K562 (cell line): Measurements from ENCODE around the gene ARHGAP8. TPM values are rescaled to one million over a fixed set of nuclear protein-coding genes. Genes with fewer than 3 reads are reported as not detected.

Source experiments
- ATAC-seq: fragments of 200-7000 bp; cut with Tn5 transposase; 3 replicates; pipeline ENCODE4 v1.9.1; 2020; ENCODE audit warnings: moderate library complexity
- BruUV-seq: library from RNA; stranded (reverse); fragments of 400-500 nt; replicated peaks from 2 replicates; lab custom pipeline; 2021; lab: Mats Ljungman, UMichigan
- CTCF ChIA-PET: fragments of 300-600 bp; formaldehyde crosslinking; extraction: SDS; loops from one replicate; lab custom pipeline; 2021; ENCODE audit warnings: low intra/inter-chr PET ratio; lab: Yijun Ruan, JAX
- POLR2A ChIA-PET: fragments of 300-600, 350-650 bp; sonication (Branson Sonifier 250); formaldehyde crosslinking; extraction: SDS; loops from one replicate; lab custom pipeline; 2021; ENCODE audit warnings: antibody characterized with exemption, inconsistent platforms; lab: Yijun Ruan, JAX
- DNase-seq, 4 experiments: peaks; one replicate each; pipeline versions ENCODE4 v3.0.0 to v3.0.0-alpha.2; 2011 to 2018; ENCODE audit warnings: low spot score in 3 of 4, mixed read lengths in 3 of 4; ENCODE audit errors: extremely low read depth in 1 of 4
- FAIRE-seq: peaks from 2 replicates; lab custom pipeline; 2011; peaks lifted over from hg19 to GRCh38; lab: Jason Lieb, UNC
- H2AFZ ChIP-seq: 2 replicates; pipeline ENCODE4 v1.6.0; 2011; ENCODE audit warnings: low read depth, low read length, control low read depth, inconsistent platforms
- H3K27ac ChIP-seq: fragments of 200-600 bp; 3 replicates; pipeline ENCODE4 v1.8.0; 2011; ENCODE audit warnings: low read depth, mild to moderate bottlenecking, control low read depth, inconsistent platforms, low read length, moderate library complexity, mixed read lengths; ENCODE audit errors: extremely low read depth
- H3K27me3 ChIP-seq, 2 experiments: fragments of 300-600 bp in 1 of 2; 2 replicates in 1 of 2; 3 replicates in 1 of 2; pipeline versions ENCODE4 v1.6.0 to v1.8.0; 2011; ENCODE audit warnings: inconsistent platforms in 2 of 2, low read length in 2 of 2, mild to moderate bottlenecking in 1 of 2, mixed read lengths in 1 of 2, moderate library complexity in 1 of 2; ENCODE audit not compliant: control insufficient read depth in 2 of 2, insufficient read depth in 2 of 2
- H3K36me3 ChIP-seq: fragments of 300-600 bp; 3 replicates; pipeline ENCODE4 v1.8.0; 2011; ENCODE audit warnings: mild to moderate bottlenecking, low read length, inconsistent platforms; ENCODE audit not compliant: control insufficient read depth, insufficient read depth
- H3K4me1 ChIP-seq, 2 experiments: fragments of 200-600 bp in 1 of 2; replicated peaks in 1 of 2; 2 replicates in 1 of 2; 3 replicates in 1 of 2; pipeline versions ENCODE4 v1.5.1 to v1.8.0; 2011; ENCODE audit warnings: inconsistent platforms in 2 of 2, low read length in 2 of 2, mild to moderate bottlenecking in 1 of 2, mixed read lengths in 1 of 2, moderate library complexity in 1 of 2; ENCODE audit not compliant: control insufficient read depth in 2 of 2, insufficient read depth in 2 of 2
- H3K4me2 ChIP-seq: 2 replicates; pipeline ENCODE4 v1.6.1; 2011; ENCODE audit warnings: low read length, control low read depth, inconsistent platforms, mixed read lengths; ENCODE audit not compliant: insufficient read depth
- H3K4me3 ChIP-seq: fragments of 200-600 bp; sonication (generic), shearing (Covaris generic); 2 replicates; pipeline ENCODE4 v1.5.1; 2016; ENCODE audit warnings: control low read depth, inconsistent platforms
- H3K79me2 ChIP-seq: fragments of 200-600 bp; 3 replicates; pipeline ENCODE4 v1.8.0; 2011; ENCODE audit warnings: low read length, inconsistent platforms; ENCODE audit not compliant: control insufficient read depth, insufficient read depth
- H3K9ac ChIP-seq, 2 experiments: 2 replicates each; pipeline versions ENCODE4 v1.6.0 to v1.6.1; 2011; ENCODE audit warnings: low read depth in 2 of 2, low read length in 2 of 2, control low read depth in 1 of 2, inconsistent platforms in 1 of 2, mild to moderate bottlenecking in 1 of 2, mixed read lengths in 1 of 2; ENCODE audit not compliant: insufficient read depth in 1 of 2
- H3K9me1 ChIP-seq: one replicate; pipeline ENCODE4 v1.6.0; 2011; ENCODE audit warnings: inconsistent platforms, mild to moderate bottlenecking, low read length, moderate library complexity; ENCODE audit not compliant: control insufficient read depth, insufficient read depth
- H3K9me3 ChIP-seq: replicated peaks from 2 replicates; pipeline ENCODE4 v1.5.1; 2011; ENCODE audit warnings: low read depth, low read length, inconsistent platforms; ENCODE audit not compliant: control insufficient read depth, insufficient read depth
- H4K20me1 ChIP-seq: replicated peaks from 2 replicates; pipeline ENCODE4 v1.6.1; 2011; ENCODE audit warnings: low read length, inconsistent platforms, mixed read lengths; ENCODE audit not compliant: control insufficient read depth, insufficient read depth
- COPS2 ChIP-seq: fragments of 450-650 bp; conservative IDR thresholded peaks from 2 replicates; pipeline ENCODE4 v1.6.1; 2016; ENCODE audit warnings: mild to moderate bottlenecking, moderate library complexity
- HDAC8 ChIP-seq: fragments of 450-650 bp; IDR thresholded peaks from 2 replicates; pipeline ENCODE4 v1.6.1; 2016; ENCODE audit warnings: mild to moderate bottlenecking, missing genetic modification characterization, moderate library complexity, missing compliant biosample characterization
- HIVEP1 ChIP-seq: fragments of 250-450 bp; sonication (Bioruptor Pico); IDR thresholded peaks from 2 replicates; pipeline ENCODE4 v1.4.0; 2020; ENCODE audit warnings: mild to moderate bottlenecking
- MYNN ChIP-seq, 2 experiments: sonication (generic); formaldehyde crosslinking in 1 of 2; IDR thresholded peaks; 2 replicates each; pipeline versions ENCODE4 v1.5.0 to v1.6.1; 2016 to 2020; ENCODE audit warnings: antibody characterized with exemption in 1 of 2, missing genetic modification reagents in 1 of 2
- TSC22D4 ChIP-seq: fragments of 450-650 bp; IDR thresholded peaks from 2 replicates; pipeline ENCODE4 v1.6.1; 2016; ENCODE audit warnings: missing genetic modification characterization, missing biosample characterization, control low read depth
- ZNF121 ChIP-seq: sonication (generic); formaldehyde crosslinking; conservative IDR thresholded peaks from 2 replicates; pipeline ENCODE4 v1.8.0; 2022; ENCODE audit warnings: missing genetic modification reagents
- ZNF384 ChIP-seq: IDR thresholded peaks from 2 replicates; pipeline ENCODE4 v1.6.1; 2012; ENCODE audit warnings: low read depth, low read length, improper control_type of control experiment
- ZNF764 ChIP-seq: fragments of 250-450 bp; sonication (Bioruptor Pico); IDR thresholded peaks from 2 replicates; pipeline ENCODE4 v1.4.0; 2020; ENCODE audit warnings: low read depth, mild to moderate bottlenecking, moderate library complexity
- WGBS: fragments of 100-300 bp; shearing (Covaris generic); methylation state at CpG from one replicate; pipeline ENCODE4 v1.1.6; 2016; ENCODE audit warnings: low coverage, mixed read lengths; ENCODE audit not compliant: insufficient coverage; ENCODE audit errors: missing lambda C conversion rate; 5-methylcytosine and 5-hydroxymethylcytosine counted together
- in situ Hi-C: fragments of 300-500 bp; cut with MboI; formaldehyde crosslinking; loops from 4 replicates; pipeline ENCODE4 v1.15.0; 2018; ENCODE audit warnings: inconsistent platforms, mixed read lengths
- intact Hi-C: fragments of 100-400 bp; cut with micrococcal nuclease; formaldehyde crosslinking; loops from 2 replicates; pipeline ENCODE4 v1.14.2; 2022
- polyA plus RNA-seq, 8 experiments: library from polyadenylated mRNA; depleted of rRNA in 4 of 8; stranded (reverse) in 5 of 8; unstranded in 3 of 8; fragments of >200 nt; fragmentation: Nextera tagmentation in 2 of 8; fragmentation: Illumina TruSeq in 1 of 8; extraction: Ambion mirVana in 2 of 8; extraction: Trizol in 1 of 8; gene quantifications; 2 replicates each; pipeline versions ENCODE4 v1.2.1 to v1.2.3, GENCODE V29; 2011 to 2014; ENCODE audit warnings: inconsistent platforms in 1 of 8, missing spikeins in 1 of 8
- total RNA-seq, 7 experiments: library from RNA; depleted of rRNA in 6 of 7; stranded (reverse); fragments of >200 nt in 6 of 7; fragmentation: Illumina TruSeq in 2 of 7; extraction: Trizol in 2 of 7; gene quantifications; 2 replicates each; pipeline versions ENCODE4 v1.2.1 to v1.2.3, GENCODE V29; 2011 to 2021; ENCODE audit warnings: low replicate concordance in 1 of 7
- TF ChIP-seq, protein P1 (sequence below), 2 experiments: fragments of 200-800 bp in 1 of 2; sonication (Bioruptor generic) in 1 of 2; sonication (generic) in 1 of 2; formaldehyde crosslinking in 1 of 2; IDR thresholded peaks in 1 of 2; conservative IDR thresholded peaks in 1 of 2; 2 replicates each; pipeline versions ENCODE4 v1.5.0 to v1.6.1; 2016 to 2020; ENCODE audit warnings: missing compliant biosample characterization in 1 of 2, missing genetic modification characterization in 1 of 2, missing genetic modification reagents in 1 of 2
- TF ChIP-seq, protein P2 (sequence below): sonication (generic); formaldehyde crosslinking; IDR thresholded peaks from 2 replicates; pipeline ENCODE4 v1.8.1; 2023; ENCODE audit warnings: mild to moderate bottlenecking, missing genetic modification reagents, moderate library complexity

Gene ARHGAP8
- total and polyA plus RNA-seq, 9 of the 15 experiments (the other 6 are each of a cell fraction or from before 2014, with no cell fraction given): 0.15 to 2.2 (median 0.62) TPM

DNA sequence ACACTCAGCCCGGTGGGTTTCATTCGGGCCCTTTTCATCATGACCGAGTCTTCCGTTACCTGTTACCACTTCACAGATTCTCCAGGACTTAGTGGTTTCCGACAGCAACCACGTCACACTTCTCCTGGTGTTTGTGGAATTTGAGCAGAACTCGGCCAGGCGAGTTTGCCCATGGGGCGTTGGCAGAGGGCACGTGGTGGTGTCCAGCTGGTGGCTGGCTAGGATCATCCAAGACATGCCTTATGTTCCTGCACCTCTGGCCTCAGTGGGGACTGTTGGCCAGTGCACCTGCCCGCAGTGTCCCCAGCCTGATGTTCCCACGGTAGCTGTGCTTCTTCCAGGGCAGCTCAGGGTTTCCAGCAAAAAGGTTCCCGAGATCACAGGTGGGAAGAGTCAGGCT, 87.3 kb downstream of the ARHGAP8 start:
- Histone ChIP-seq H2AFZ (no peak overlapping the region), H3K27me3 (peaks cover 4 to 26% of the 10 kb centered on the region in 2 experiments; a peak in 3 of 5 replicates), H3K4me1 (no peaks in the 10 kb centered on the region), H3K4me3 (no peak overlapping the region), H3K36me3 (no peaks in the 10 kb centered on the region), H3K9ac (no peak overlapping the region), H3K79me2 (no peaks in the 10 kb centered on the region), H4K20me1 (no peaks in the 10 kb centered on the region), H3K27ac (no peak overlapping the region), H3K4me2 (no peak overlapping the region), H3K9me3 (no peaks in the 10 kb centered on the region), H3K9me1 (no peaks in the 10 kb centered on the region)
- in situ Hi-C loops: no loop called here
- intact Hi-C loops: no loop called here
- CTCF ChIA-PET: no interaction called here
- POLR2A ChIA-PET: interaction anchor here (0.7 kb wide), 1 partner anchor 653 kb away, joined by 3 read pairs; no protein-coding TSS in a partner anchor
- ATAC-seq: no peak
- WGBS: 5% methylated on average over 8 of the region's 13 CpGs
- no peak for FAIRE-seq
- no peak for DNase-seq
- no TSS peak for BruUV-seq
- TF ChIP-seq ZNF764: no peak
- no peak for TF ChIP-seq MYNN (IDR thresholded peaks at IDR 0.05)
- no peak for TF ChIP-seq MYNN (CRISPR knock-in tag; IDR thresholded peaks at IDR 0.05)
- TF ChIP-seq HDAC8 (tag): no peak
- no peak for TF ChIP-seq COPS2
- TF ChIP-seq HIVEP1 (CRISPR knock-in tag): no peak
- TF ChIP-seq ZNF121 (CRISPR knock-in tag): no peak
- TF ChIP-seq ZNF384: no peak
- TF ChIP-seq TSC22D4 (tag): no peak
- TF ChIP-seq, protein P1, sequence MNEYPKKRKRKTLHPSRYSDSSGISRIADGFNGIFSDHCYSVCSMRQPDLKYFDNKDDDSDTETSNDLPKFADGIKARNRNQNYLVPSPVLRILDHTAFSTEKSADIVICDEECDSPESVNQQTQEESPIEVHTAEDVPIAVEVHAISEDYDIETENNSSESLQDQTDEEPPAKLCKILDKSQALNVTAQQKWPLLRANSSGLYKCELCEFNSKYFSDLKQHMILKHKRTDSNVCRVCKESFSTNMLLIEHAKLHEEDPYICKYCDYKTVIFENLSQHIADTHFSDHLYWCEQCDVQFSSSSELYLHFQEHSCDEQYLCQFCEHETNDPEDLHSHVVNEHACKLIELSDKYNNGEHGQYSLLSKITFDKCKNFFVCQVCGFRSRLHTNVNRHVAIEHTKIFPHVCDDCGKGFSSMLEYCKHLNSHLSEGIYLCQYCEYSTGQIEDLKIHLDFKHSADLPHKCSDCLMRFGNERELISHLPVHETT (CRISPR knock-in tag; conservative IDR thresholded peaks at IDR 0.05 in 1 of 2, IDR thresholded peaks at IDR 0.05 in 1 of 2): no peak
- TF ChIP-seq, protein P2, sequence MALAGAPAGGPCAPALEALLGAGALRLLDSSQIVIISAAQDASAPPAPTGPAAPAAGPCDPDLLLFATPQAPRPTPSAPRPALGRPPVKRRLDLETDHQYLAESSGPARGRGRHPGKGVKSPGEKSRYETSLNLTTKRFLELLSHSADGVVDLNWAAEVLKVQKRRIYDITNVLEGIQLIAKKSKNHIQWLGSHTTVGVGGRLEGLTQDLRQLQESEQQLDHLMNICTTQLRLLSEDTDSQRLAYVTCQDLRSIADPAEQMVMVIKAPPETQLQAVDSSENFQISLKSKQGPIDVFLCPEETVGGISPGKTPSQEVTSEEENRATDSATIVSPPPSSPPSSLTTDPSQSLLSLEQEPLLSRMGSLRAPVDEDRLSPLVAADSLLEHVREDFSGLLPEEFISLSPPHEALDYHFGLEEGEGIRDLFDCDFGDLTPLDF (CRISPR knock-in tag): no peak
